A549 (cell line): ENCODE measurements around the gene VGLL1. TPM values are rescaled to one million over a fixed set of nuclear protein-coding genes. Genes with fewer than 3 reads are reported as not detected.

Experiments
- ATAC-seq, 2 experiments: fragments of 200-7000 bp in 1 of 2; fragments of >200 bp in 1 of 2; cut with Nextera tagmentation in 1 of 2; cut with Tn5 transposase in 1 of 2; 3 replicates each; pipeline versions ENCODE4 v1.8.0 to v1.9.1; 2018 to 2020; ENCODE audit warnings: mild to moderate bottlenecking in 1 of 2, moderate library complexity in 1 of 2
- CTCF ChIA-PET: fragments of 300-600 bp; sonication (Branson Sonifier 250); formaldehyde crosslinking; extraction: SDS; loops from one replicate; lab custom pipeline; 2021; ENCODE audit warnings: antibody characterized with exemption, inconsistent platforms; lab: Yijun Ruan, JAX
- POLR2A ChIA-PET: fragments of 350-600 bp; formaldehyde crosslinking; extraction: SDS; loops from one replicate; lab custom pipeline; 2021; ENCODE audit warnings: antibody characterized with exemption, inconsistent platforms; lab: Yijun Ruan, JAX
- DNase-seq, 2 experiments: peaks; one replicate each; pipeline versions ENCODE4 v3.0.0 to v3.0.0-alpha.2; 2011 to 2016; ENCODE audit warnings: low read depth in 1 of 2, low spot score in 1 of 2
- FAIRE-seq: peaks from 2 replicates; lab custom pipeline; 2011; peaks lifted over from hg19 to GRCh38; lab: Jason Lieb, UNC
- H3K27ac ChIP-seq, 2 experiments: fragments of >200 bp; sonication (Bioruptor Twin); formaldehyde crosslinking; 3 replicates each; pipeline ENCODE4 v1.5.1; 2016 to 2017
- H3K4me1 ChIP-seq: fragments of >200 bp; sonication (Bioruptor Twin); formaldehyde crosslinking; 3 replicates; pipeline ENCODE4 v1.6.1; 2016
- H3K4me2 ChIP-seq: fragments of >200 bp; sonication (Bioruptor Twin); formaldehyde crosslinking; 3 replicates; pipeline ENCODE4 v1.6.1; 2016
- H3K4me3 ChIP-seq: fragments of >200 bp; sonication (Bioruptor Twin); formaldehyde crosslinking; 3 replicates; pipeline ENCODE4 v1.5.1; 2016
- H3K9me3 ChIP-seq: fragments of >200 bp; sonication (Bioruptor Twin); formaldehyde crosslinking; 3 replicates; pipeline ENCODE4 v1.6.1; 2016
- BHLHE40 ChIP-seq: IDR thresholded peaks from 2 replicates; pipeline ENCODE4 v1.6.1; 2012; ENCODE audit warnings: low read depth, low read length, inconsistent platforms
- CBX2 ChIP-seq: fragments of 200-600 bp; sonication (generic); IDR thresholded peaks from 2 replicates; pipeline ENCODE4 v1.6.1; 2016; ENCODE audit warnings: low read depth, mild to moderate bottlenecking, borderline replicate concordance
- CEBPB ChIP-seq, 2 experiments: fragments of >200 bp in 1 of 2; sonication (Bioruptor Twin) in 1 of 2; formaldehyde crosslinking in 1 of 2; IDR thresholded peaks; 2 replicates each; pipeline ENCODE4 v1.6.1; 2012 to 2016
- CHD2 ChIP-seq: fragments of 150-350 bp; IDR thresholded peaks from 2 replicates; pipeline ENCODE4 v1.6.1; 2014; ENCODE audit warnings: low read length; ENCODE audit not compliant: partially characterized antibody
- EHF ChIP-seq: fragments of 250-450 bp; sonication (Bioruptor Pico); IDR thresholded peaks from 2 replicates; pipeline ENCODE4 v1.5.0; 2020; ENCODE audit warnings: mild to moderate bottlenecking
- EHMT2 ChIP-seq: fragments of 200-600 bp; sonication (generic); IDR thresholded peaks from 2 replicates; pipeline ENCODE4 v1.6.1; 2016; ENCODE audit warnings: antibody characterized with exemption, low read depth, mild to moderate bottlenecking, moderate library complexity
- FOSL2 ChIP-seq, 2 experiments: fragments of 450-650 bp in 1 of 2; fragments of >200 bp in 1 of 2; sonication (Bioruptor Twin) in 1 of 2; formaldehyde crosslinking; IDR thresholded peaks; 2 replicates each; pipeline versions ENCODE4 v1.5.0 to v1.6.1; 2016 to 2020; ENCODE audit warnings: mild to moderate bottlenecking in 1 of 2, moderate library complexity in 1 of 2
- FOXS1 ChIP-seq: fragments of 250-450 bp; sonication (Bioruptor Pico); IDR thresholded peaks from 2 replicates; pipeline ENCODE4 v1.5.0; 2020; ENCODE audit warnings: mild to moderate bottlenecking, moderate library complexity
- HDAC2 ChIP-seq: fragments of 200-600 bp; sonication (generic); IDR thresholded peaks from 2 replicates; pipeline ENCODE4 v1.6.1; 2016
- HEYL ChIP-seq: fragments of 250-450 bp; sonication (Bioruptor Pico); IDR thresholded peaks from 2 replicates; pipeline ENCODE4 v1.8.0; 2021; ENCODE audit warnings: mild to moderate bottlenecking, moderate library complexity
- HOXA7 ChIP-seq: fragments of 250-450 bp; sonication (Bioruptor Pico); IDR thresholded peaks from 2 replicates; pipeline ENCODE4 v1.5.0; 2020; ENCODE audit warnings: mild to moderate bottlenecking, moderate library complexity
- HOXB5 ChIP-seq: fragments of 250-450 bp; sonication (Bioruptor Pico); IDR thresholded peaks from 2 replicates; pipeline ENCODE4 v1.5.0; 2020; ENCODE audit warnings: mild to moderate bottlenecking, moderate library complexity
- JUN ChIP-seq, 2 experiments: fragments of >200 bp; sonication (Bioruptor Twin); formaldehyde crosslinking; IDR thresholded peaks; 2 replicates in 1 of 2; 3 replicates in 1 of 2; pipeline ENCODE4 v1.6.1; 2016 to 2017
- JUNB ChIP-seq: fragments of >200 bp; sonication (Bioruptor Twin); formaldehyde crosslinking; IDR thresholded peaks from 2 replicates; pipeline ENCODE4 v1.6.1; 2016
- KDM1A ChIP-seq: fragments of 200-600 bp; sonication (generic); IDR thresholded peaks from 2 replicates; pipeline ENCODE4 v1.6.1; 2016; ENCODE audit warnings: low read depth, mild to moderate bottlenecking
- NPAS2 ChIP-seq: fragments of 250-450 bp; sonication (Bioruptor Pico); IDR thresholded peaks from 2 replicates; pipeline ENCODE4 v1.8.0; 2022; ENCODE audit warnings: mild to moderate bottlenecking, moderate library complexity, borderline replicate concordance
- PBX3 ChIP-seq: IDR thresholded peaks from 2 replicates; pipeline ENCODE4 v1.6.1; 2012
- POLR2A ChIP-seq: IDR thresholded peaks from 2 replicates; pipeline ENCODE4 v1.6.1; 2012; ENCODE audit warnings: mild to moderate bottlenecking, low read length
- RCOR1 ChIP-seq: fragments of 150-350 bp; IDR thresholded peaks from 2 replicates; pipeline ENCODE4 v1.6.1; 2014; ENCODE audit warnings: antibody characterized with exemption, low read length, low read depth
- RNF2 ChIP-seq: fragments of 200-600 bp; sonication (generic); IDR thresholded peaks from 2 replicates; pipeline ENCODE4 v1.6.1; 2016; ENCODE audit warnings: low read depth, mild to moderate bottlenecking, antibody characterized with exemption, moderate library complexity, borderline replicate concordance
- SMC3 ChIP-seq: fragments of >200 bp; sonication (Bioruptor Twin); formaldehyde crosslinking; IDR thresholded peaks from 3 replicates; pipeline ENCODE4 v1.6.1; 2018; ENCODE audit warnings: inconsistent platforms
- ZNF302 ChIP-seq: fragments of 250-450 bp; sonication (Bioruptor Pico); IDR thresholded peaks from 2 replicates; pipeline ENCODE4 v1.9.0; 2021; ENCODE audit warnings: inconsistent platforms, mild to moderate bottlenecking, moderate library complexity
- WGBS: methylation state at CpG from one replicate; pipeline ENCODE4 v1.1.6; 2017; ENCODE audit errors: missing lambda C conversion rate; 5-methylcytosine and 5-hydroxymethylcytosine counted together
- polyA plus RNA-seq, 4 experiments: library from polyadenylated mRNA; depleted of rRNA in 3 of 4; stranded (reverse); fragments of >200 nt; fragmentation: RNase III in 1 of 4; extraction: RNeasy Plus Mini Kit Qiagen cat#74134 plus additional on column Dnase treatment in 1 of 4; gene quantifications; 2 replicates in 3 of 4; 3 replicates in 1 of 4; pipeline ENCODE4 v1.2.3, GENCODE V29; 2011 to 2017
- TF ChIP-seq, protein P1 (sequence below): fragments of >200 bp; sonication (Bioruptor Twin); formaldehyde crosslinking; IDR thresholded peaks from 3 replicates; pipeline ENCODE4 v1.5.1; 2016
- TF ChIP-seq, protein P2 (sequence below): IDR thresholded peaks from 2 replicates; pipeline ENCODE4 v1.6.1; 2012

VGLL1 gene
- polyA plus RNA-seq, 2 of the 4 experiments (the other 2 are of a cell fraction): not detected

DNA sequence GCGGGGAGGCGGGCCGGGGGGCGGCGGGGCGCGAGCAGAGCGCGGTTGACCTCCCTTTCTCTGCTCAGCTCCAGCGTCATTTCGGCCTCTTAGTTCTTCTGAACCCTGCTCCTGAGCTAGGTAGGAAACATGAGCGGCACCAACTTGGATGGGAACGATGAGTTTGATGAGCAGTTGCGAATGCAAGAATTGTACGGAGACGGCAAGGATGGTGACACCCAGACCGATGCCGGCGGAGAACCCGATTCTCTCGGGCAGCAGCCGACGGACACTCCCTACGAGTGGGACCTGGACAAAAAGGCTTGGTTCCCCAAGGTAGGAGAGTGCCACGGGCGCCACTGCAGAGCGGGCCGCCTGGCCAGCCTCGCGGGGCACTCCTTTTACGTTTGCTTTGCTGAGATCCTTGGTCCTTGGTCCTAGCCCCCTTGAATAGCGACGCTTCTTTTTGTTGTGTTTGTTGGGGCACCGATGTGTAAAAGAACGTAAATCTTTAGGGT, 34.4 kb upstream of the VGLL1 start, which contains the start of gene HTATSF1:
Gene HTATSF1 (plus strand): TSS at position 37 of the 497 bp plus-strand sequence. CDS start 93 bp downstream, at position 130.
- peak within 1 kb of the TSS; percentile 71 for H3K4me3 ChIP-seq
- peak; percentile 76 for FAIRE-seq
- H3K27ac ChIP-seq: peak within 1 kb of the TSS; percentile 97 to 98
- no peak for TF ChIP-seq CHD2
- TF ChIP-seq KDM1A: no peak
- TF ChIP-seq RNF2: no peak
- TF ChIP-seq RCOR1: no peak
- no peak for TF ChIP-seq HEYL
- no peak for TF ChIP-seq CEBPB (IDR thresholded peaks at IDR 0.05)
- TF ChIP-seq HDAC2: no peak
- peak; percentile 52 for TF ChIP-seq POLR2A
- no peak for TF ChIP-seq HOXB5 (CRISPR knock-in tag)
- peaks cover 13% of the 10 kb centered on the region; the same call in 2 of the 3 replicates for H3K4me1 ChIP-seq
- ATAC-seq: peak; percentile 51 to 70
- H3K9me3 ChIP-seq: no peaks in the 10 kb centered on the region
- WGBS: under 1% methylated on average over 11 of the region's 35 CpGs
- peak in 1 of 2 experiments; percentile 20 for DNase-seq
- POLR2A ChIA-PET: interaction anchor here (0.7 to 1.9 kb wide), 5 partner anchors 11 to 383 kb away, joined by 3 to 9 read pairs (median 4); partner anchors contain the start of gene RBMX
- H3K4me2 ChIP-seq: peak within 1 kb of the TSS; percentile 89
- CTCF ChIA-PET: interaction anchor here (1.0 kb wide), 1 partner anchor 80 kb away, joined by 4 read pairs; no protein-coding TSS in a partner anchor

GRCh38 chrX:136519069-136519468, 12.9 kb upstream of the VGLL1 start:
- no peak overlapping the region for H3K27ac ChIP-seq
- no peak overlapping the region for H3K4me2 ChIP-seq
- ChIA-PET POLR2A (no interaction called here), CTCF (no interaction called here)
- TF ChIP-seq, protein P1, sequence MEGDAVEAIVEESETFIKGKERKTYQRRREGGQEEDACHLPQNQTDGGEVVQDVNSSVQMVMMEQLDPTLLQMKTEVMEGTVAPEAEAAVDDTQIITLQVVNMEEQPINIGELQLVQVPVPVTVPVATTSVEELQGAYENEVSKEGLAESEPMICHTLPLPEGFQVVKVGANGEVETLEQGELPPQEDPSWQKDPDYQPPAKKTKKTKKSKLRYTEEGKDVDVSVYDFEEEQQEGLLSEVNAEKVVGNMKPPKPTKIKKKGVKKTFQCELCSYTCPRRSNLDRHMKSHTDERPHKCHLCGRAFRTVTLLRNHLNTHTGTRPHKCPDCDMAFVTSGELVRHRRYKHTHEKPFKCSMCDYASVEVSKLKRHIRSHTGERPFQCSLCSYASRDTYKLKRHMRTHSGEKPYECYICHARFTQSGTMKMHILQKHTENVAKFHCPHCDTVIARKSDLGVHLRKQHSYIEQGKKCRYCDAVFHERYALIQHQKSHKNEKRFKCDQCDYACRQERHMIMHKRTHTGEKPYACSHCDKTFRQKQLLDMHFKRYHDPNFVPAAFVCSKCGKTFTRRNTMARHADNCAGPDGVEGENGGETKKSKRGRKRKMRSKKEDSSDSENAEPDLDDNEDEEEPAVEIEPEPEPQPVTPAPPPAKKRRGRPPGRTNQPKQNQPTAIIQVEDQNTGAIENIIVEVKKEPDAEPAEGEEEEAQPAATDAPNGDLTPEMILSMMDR: no peak
- TF ChIP-seq FOSL2 (IDR thresholded peaks at IDR 0.05) (no peak), FOSL2 (CRISPR knock-in tag; IDR thresholded peaks at IDR 0.05) (no peak), JUNB (no peak), NPAS2 (CRISPR knock-in tag) (no peak), POLR2A (no peak), JUN (IDR thresholded peaks at IDR 0.05) (no peak), BHLHE40 (no peak), HOXA7 (CRISPR knock-in tag) (no peak), FOXS1 (CRISPR knock-in tag) (no peak), CBX2 (no peak), PBX3 (no peak), EHF (CRISPR knock-in tag) (no peak), ZNF302 (CRISPR knock-in tag) (no peak), EHMT2 (no peak), RCOR1 (no peak), SMC3 (no peak)
- TF ChIP-seq, protein P2, sequence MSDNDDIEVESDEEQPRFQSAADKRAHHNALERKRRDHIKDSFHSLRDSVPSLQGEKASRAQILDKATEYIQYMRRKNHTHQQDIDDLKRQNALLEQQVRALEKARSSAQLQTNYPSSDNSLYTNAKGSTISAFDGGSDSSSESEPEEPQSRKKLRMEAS: no peak
- ATAC-seq (peak in 1 of 2 experiments; percentile 40; a peak in 1 of 6 replicates), FAIRE-seq (peak; percentile 49), DNase-seq (no peak)
- H3K9me3 ChIP-seq: no peaks in the 10 kb centered on the region
- no peaks in the 10 kb centered on the region for H3K4me1 ChIP-seq
- no peak overlapping the region for H3K4me3 ChIP-seq
- 35% methylated on average over 5 of the region's 5 CpGs for WGBS
